GM12878 (cell line): ENCODE results near the gene VSTM4.

Experiments
- CHD4 ChIP-seq: fragments of 200-600 bp; sonication (generic); IDR thresholded peaks from 2 replicates; pipeline ENCODE4 v1.6.1; 2016; ENCODE audit warnings: mild to moderate bottlenecking
- E4F1 ChIP-seq: fragments of 450-650 bp; IDR thresholded peaks from 2 replicates; pipeline ENCODE4 v1.6.1; 2018; ENCODE audit warnings: borderline replicate concordance, mild to moderate bottlenecking; ENCODE audit not compliant: partially characterized antibody
- FOS ChIP-seq: IDR thresholded peaks from 3 replicates; pipeline ENCODE4 v1.6.1; 2011; ENCODE audit warnings: borderline replicate concordance; ENCODE audit not compliant: insufficient read length; ENCODE audit errors: extremely low read depth
- SIX5 ChIP-seq: IDR thresholded peaks from 2 replicates; pipeline ENCODE4 v1.6.1; 2011; ENCODE audit warnings: mild to moderate bottlenecking, low read depth, low read length, moderate library complexity; ENCODE audit not compliant: severe bottlenecking
- TAF1 ChIP-seq: IDR thresholded peaks from 2 replicates; pipeline ENCODE4 v1.6.1; 2011; ENCODE audit warnings: mild to moderate bottlenecking, low read depth, low read length, borderline replicate concordance
- ZZZ3 ChIP-seq: IDR thresholded peaks from 2 replicates; pipeline ENCODE4 v1.6.1; 2011; ENCODE audit warnings: low read depth; ENCODE audit not compliant: control insufficient read depth, insufficient read length

GRCh38 chr10:49160110-49160509 is 44.8 kb upstream of the VSTM4 start:
- TF ChIP-seq CHD4 (no peak), ZZZ3 (no peak), TAF1 (no peak), E4F1 (no peak), SIX5 (no peak), FOS (no peak)
